Keratinocyte (primary cell): Measurements from ENCODE around the gene TRIM8.

Experiments
- CTCF ChIP-seq, 3 experiments: IDR thresholded peaks in 1 of 3; conservative IDR thresholded peaks in 1 of 3; optimal IDR thresholded peaks in 1 of 3; 2 replicates in 2 of 3; 3 replicates in 1 of 3; pipeline versions ENCODE3 to v1.5.1; 2011; ENCODE audit warnings: low read length in 3 of 3, mild to moderate bottlenecking in 3 of 3, moderate library complexity in 2 of 3, control low read depth in 1 of 3, inconsistent platforms in 1 of 3; ENCODE audit not compliant: insufficient read depth in 2 of 3; ENCODE audit errors: extremely low read depth in 1 of 3
- EZH2 ChIP-seq: IDR thresholded peaks from one replicate; pipeline ENCODE4 v1.6.1; 2012; ENCODE audit warnings: inconsistent platforms, mild to moderate bottlenecking, low read length, moderate library complexity

GRCh38 chr10:102608487-102608886, 35.8 kb upstream of the TRIM8 start:
- no peak for TF ChIP-seq CTCF (optimal IDR thresholded peaks at IDR 0.05 in 1 of 3, IDR thresholded peaks at IDR 0.05 in 1 of 3, conservative IDR thresholded peaks at IDR 0.05 in 1 of 3; ENCODE audit: extremely low read depth in 1 of 3, insufficient read depth in 2 of 3, low read length in 3 of 3)
- TF ChIP-seq EZH2, result no peak
